OCI-LY1 (cell line): ENCODE data around the gene C1orf52.

Experiments
- CTCF ChIP-seq: fragments of 200-600 bp; sonication (generic), shearing (Covaris generic); IDR thresholded peaks from 2 replicates; pipeline ENCODE4 v1.5.1; 2017; ENCODE audit warnings: mild to moderate bottlenecking, antibody characterized with exemption, low read length, moderate library complexity, mixed read lengths
- EZH2 ChIP-seq: fragments of 200-600 bp; sonication (generic), shearing (Covaris generic); IDR thresholded peaks from 2 replicates; pipeline ENCODE4 v1.8.0; 2017; ENCODE audit warnings: borderline replicate concordance, mixed run types, mild to moderate bottlenecking, antibody characterized with exemption, low read length, moderate library complexity, mixed read lengths

GRCh38 chr1:85208488-85208887 is 51.0 kb downstream of the C1orf52 start:
- TF ChIP-seq CTCF (no peak), EZH2 (no peak)
